NCI-H2107 (cell line): Measurements from ENCODE around the gene NAA35.

Source experiments
- DNase-seq: peaks from one replicate; lab custom pipeline; 2025; lab: John Stamatoyannopoulos, UW

Gene NAA35

DNA sequence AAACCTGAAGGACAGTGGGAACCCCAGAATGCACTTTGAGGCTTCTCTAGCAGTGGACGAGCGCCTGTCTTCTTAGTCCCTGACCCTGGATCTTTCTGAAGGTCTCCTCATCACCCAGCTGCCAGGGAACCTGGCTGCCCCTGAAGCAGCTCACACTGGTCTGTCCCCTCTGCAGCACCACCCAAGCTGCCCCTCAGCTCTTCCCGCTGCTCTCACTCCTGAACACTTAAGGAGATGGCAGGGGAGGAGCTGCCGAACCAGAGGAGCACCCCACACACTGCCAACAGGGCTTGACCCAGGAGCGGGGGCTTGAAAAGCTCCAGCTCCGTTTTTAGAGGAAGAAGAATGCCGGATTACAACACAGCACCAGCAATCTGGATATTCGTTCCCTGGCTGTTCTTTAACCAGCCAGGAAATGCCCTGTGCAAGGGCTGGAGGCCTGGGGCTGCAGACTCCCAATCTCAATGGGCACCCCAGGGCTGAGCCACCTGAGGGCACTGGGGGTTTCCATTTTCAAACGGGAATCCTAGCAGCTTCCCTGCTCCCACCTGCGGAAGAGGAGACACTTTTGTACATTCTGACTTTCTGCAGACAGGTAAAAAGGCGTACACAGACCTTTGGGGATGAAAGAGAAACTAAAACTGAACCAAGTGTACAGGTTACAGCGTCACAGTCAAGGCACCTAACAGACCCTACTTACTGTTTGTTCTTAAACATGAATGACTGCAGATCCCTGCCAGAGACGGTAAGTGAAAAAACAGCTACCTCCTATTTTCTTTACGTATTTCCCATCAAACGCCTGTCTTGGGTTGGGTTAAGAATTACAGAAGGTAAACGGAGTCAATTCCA lies 122.1 kb downstream of the NAA35 start:
- DNase-seq = no peak

DNA sequence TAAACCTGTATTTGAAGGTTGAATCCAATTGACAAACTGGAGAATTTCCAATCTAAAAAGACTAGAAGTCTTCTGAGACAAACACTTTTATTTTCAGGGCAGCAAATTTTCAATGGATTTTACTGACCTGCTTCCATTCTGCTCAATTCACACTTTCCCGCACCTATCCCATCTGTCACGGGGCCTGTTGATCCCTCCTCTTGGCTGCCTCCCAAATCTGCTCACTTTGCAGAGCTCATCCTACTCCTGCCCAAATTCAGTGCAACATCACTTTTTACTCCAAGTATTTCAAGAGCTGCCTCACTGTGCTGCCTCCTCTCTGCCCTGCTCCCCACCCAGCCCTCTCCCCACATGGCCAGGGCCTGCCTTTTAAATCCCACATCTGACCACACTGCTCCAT lies 123.3 kb downstream of the NAA35 start:
- DNase-seq = no peak

DNA sequence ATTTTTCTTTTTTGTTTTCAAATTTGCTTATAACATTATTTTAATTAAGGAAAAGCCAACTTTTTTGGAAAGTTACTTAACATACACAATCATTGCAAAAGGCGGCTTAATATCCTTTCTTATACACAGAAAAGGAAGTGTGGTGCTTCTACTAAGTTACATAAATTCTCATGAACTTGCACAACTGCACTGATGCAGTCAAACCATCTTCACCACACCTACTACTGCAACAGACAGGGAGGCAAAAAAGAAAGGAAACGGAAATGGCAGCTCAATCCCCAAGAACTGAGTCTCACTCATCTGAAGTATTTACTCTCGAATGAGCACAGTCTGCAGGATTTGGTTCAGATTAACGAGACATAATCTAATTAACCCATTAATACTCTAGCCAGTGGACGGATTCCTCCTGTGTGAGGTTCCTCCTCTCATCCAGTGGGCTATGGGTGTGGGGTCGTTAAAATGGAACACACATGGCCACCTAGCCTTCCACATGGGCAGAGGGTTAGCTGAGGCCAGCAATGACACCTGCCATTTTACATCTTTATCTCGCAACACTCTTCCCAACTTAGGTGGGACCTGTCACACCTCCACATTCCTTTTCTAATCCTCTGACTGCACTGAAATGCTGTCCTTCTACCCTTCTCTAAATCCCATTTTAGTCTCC lies 128.4 kb downstream of the NAA35 start:
- DNase-seq = no peak
